Cardiac muscle cell (in vitro differentiated cells and primary cell): ENCODE measurements around the gene RYR3. TPM values are rescaled to one million over a fixed set of nuclear protein-coding genes. Genes with fewer than 3 reads are reported as not detected.
A peak's percentile ranks its signal among the peaks of the same experiment; 100 is the strongest.

Experiments
- DNase-seq, 2 donors: peaks; one replicate each; pipeline versions ENCODE4 v3.0.0 to v3.0.0-alpha.2; 2010 to 2017; ENCODE audit warnings: low read depth in 1 of 2, low spot score in 1 of 2
- H3K27ac ChIP-seq: fragments of 200-600 bp; sonication (generic); 2 replicates; pipeline ENCODE4 v1.5.1; 2016
- H3K27me3 ChIP-seq: fragments of 200-600 bp; sonication (generic); 2 replicates; pipeline ENCODE4 v1.6.0; 2016; ENCODE audit warnings: control low read depth
- H3K36me3 ChIP-seq: fragments of 200-600 bp; sonication (generic); 2 replicates; pipeline ENCODE4 v1.5.1; 2016; ENCODE audit warnings: control low read depth
- H3K4me1 ChIP-seq: fragments of 200-600 bp; sonication (generic); 2 replicates; pipeline ENCODE4 v1.8.1; 2017; ENCODE audit warnings: low read depth, mild to moderate bottlenecking, mixed run types
- H3K4me3 ChIP-seq: fragments of 200-600 bp; sonication (generic); 2 replicates; pipeline ENCODE4 v1.5.1; 2016; ENCODE audit warnings: mild to moderate bottlenecking
- H3K9me3 ChIP-seq: fragments of 200-600 bp; sonication (generic); 2 replicates; pipeline ENCODE4 v1.5.1; 2017; ENCODE audit warnings: low read depth, mild to moderate bottlenecking, control low read depth
- CTCF ChIP-seq: IDR thresholded peaks from 2 replicates; pipeline ENCODE4 v1.5.1; 2012; ENCODE audit warnings: low read depth, mild to moderate bottlenecking, low read length
- polyA plus RNA-seq: library from polyadenylated mRNA; unstranded; fragments of >200 nt; fragmentation: Nextera tagmentation; extraction: Ambion mirVana; gene quantifications from 2 replicates; pipeline ENCODE4 v1.2.1, GENCODE V29; 2016
- total RNA-seq: library from RNA; depleted of rRNA; stranded (reverse); fragments of >200 nt; gene quantifications from 2 replicates; pipeline ENCODE4 v1.2.3, GENCODE V29; 2016

RYR3 gene
- total and polyA plus RNA-seq, 2 experiments from 2014 or later: 0.39 to 0.54 TPM

- Histone ChIP-seq H3K4me3 (no peak overlapping the region), H3K27me3 (no peaks in the 10 kb centered on the region), H3K27ac (no peak overlapping the region), H3K4me1 (no peaks in the 10 kb centered on the region), H3K36me3 (no peaks in the 10 kb centered on the region), H3K9me3 (no peaks in the 10 kb centered on the region)
- TF ChIP-seq CTCF: no peak
- DNase-seq: no peak
These were observed 549.3 kb downstream of the RYR3 start for GRCh38 chr15:33859992-33860545.

- DNase-seq: peak in 1 of 2 donors; percentile 33
- H3K27me3 ChIP-seq: no peaks in the 10 kb centered on the region
- H3K9me3 ChIP-seq: no peaks in the 10 kb centered on the region
- no peak for TF ChIP-seq CTCF
- no peaks in the 10 kb centered on the region for H3K4me1 ChIP-seq
- no peaks in the 10 kb centered on the region for H3K36me3 ChIP-seq
- no peak overlapping the region for H3K4me3 ChIP-seq
- H3K27ac ChIP-seq: no peak overlapping the region
These were observed 550.0 kb downstream of the RYR3 start for GRCh38 chr15:33860754-33861153.

GRCh38 chr15:33864360-33865075 lies 553.8 kb downstream of the RYR3 start:
- peaks cover 9% of the 10 kb centered on the region for H3K4me1 ChIP-seq
- TF ChIP-seq CTCF: no peak
- H3K9me3 ChIP-seq: no peaks in the 10 kb centered on the region
- H3K36me3 ChIP-seq: no peaks in the 10 kb centered on the region
- no peak overlapping the region for H3K4me3 ChIP-seq
- no peaks in the 10 kb centered on the region for H3K27me3 ChIP-seq
- no peak overlapping the region for H3K27ac ChIP-seq
- no peak for DNase-seq

- Histone ChIP-seq H3K4me1 (peaks cover 9% of the 10 kb centered on the region), H3K9me3 (no peaks in the 10 kb centered on the region), H3K27me3 (no peaks in the 10 kb centered on the region), H3K4me3 (no peak overlapping the region), H3K27ac (no peak overlapping the region), H3K36me3 (no peaks in the 10 kb centered on the region)
- peak in 1 of 2 donors; percentile 56 for DNase-seq
- no peak for TF ChIP-seq CTCF
These were observed 554.6 kb downstream of the RYR3 start for GRCh38 chr15:33865416-33865815.

- no peak for DNase-seq
- H3K4me1 ChIP-seq: peaks cover 9% of the 10 kb centered on the region
- no peak overlapping the region for H3K4me3 ChIP-seq
- no peak for TF ChIP-seq CTCF
- no peak overlapping the region for H3K27ac ChIP-seq
- H3K27me3 ChIP-seq: no peaks in the 10 kb centered on the region
- H3K36me3 ChIP-seq: no peaks in the 10 kb centered on the region
- no peaks in the 10 kb centered on the region for H3K9me3 ChIP-seq
These were observed 555.5 kb downstream of the RYR3 start for GRCh38 chr15:33866101-33866737.
